GM19397 (cell line): Measurements from ENCODE around the gene MAP2K6.
"Not testable (repeated sequence)": the region's sequence is repeated elsewhere in the genome, so short reads cannot be mapped to it uniquely, and the experiment has no call there.

Source experiments
- ATAC-seq: cut with Tn5 transposase; IDR thresholded peaks from one replicate; pipeline ENCODE4 v1.9.1; 2021; ENCODE audit warnings: mild to moderate bottlenecking, moderate library complexity; ENCODE audit not compliant: unreplicated experiment

Gene MAP2K6

GRCh38 chr17:69454051-69454450, 39.6 kb downstream of the MAP2K6 start:
- no peak for ATAC-seq

- no peak for ATAC-seq
Measured at GRCh38 chr17:69455040-69455439, 40.5 kb downstream of the MAP2K6 start.

- no peak for ATAC-seq
Measured at GRCh38 chr17:69457603-69458002, 43.1 kb downstream of the MAP2K6 start.

- ATAC-seq, result no peak
Measured at GRCh38 chr17:69460963-69461922, 46.7 kb downstream of the MAP2K6 start.

GRCh38 chr17:69461951-69462369, 47.5 kb downstream of the MAP2K6 start:
- ATAC-seq, result no peak

GRCh38 chr17:69462882-69463281, 48.4 kb downstream of the MAP2K6 start:
- no peak for ATAC-seq

- no peak for ATAC-seq
Measured at GRCh38 chr17:69466451-69466850, 52.0 kb downstream of the MAP2K6 start.

GRCh38 chr17:69466905-69467667, 52.6 kb downstream of the MAP2K6 start:
- ATAC-seq, result no peak

GRCh38 chr17:69468207-69468606, 53.7 kb downstream of the MAP2K6 start:
- no peak for ATAC-seq

GRCh38 chr17:69470702-69471101, 56.2 kb downstream of the MAP2K6 start:
- no peak for ATAC-seq

- no peak for ATAC-seq
Measured at GRCh38 chr17:69471406-69471805, 56.9 kb downstream of the MAP2K6 start.

- ATAC-seq, result no peak
Measured at GRCh38 chr17:69473841-69474831, 59.6 kb downstream of the MAP2K6 start.

- ATAC-seq, result no peak
Measured at GRCh38 chr17:69477204-69477902, 62.9 kb downstream of the MAP2K6 start.

- ATAC-seq, result no peak
Measured at GRCh38 chr17:69477903-69478266, 63.4 kb downstream of the MAP2K6 start.

GRCh38 chr17:69478916-69479315, 64.4 kb downstream of the MAP2K6 start:
- no peak for ATAC-seq

GRCh38 chr17:69479756-69480155, 65.3 kb downstream of the MAP2K6 start:
- ATAC-seq, result not testable (repeated sequence)

- ATAC-seq, result no peak
Measured at GRCh38 chr17:69480245-69480644, 65.7 kb downstream of the MAP2K6 start.

- ATAC-seq, result no peak
Measured at GRCh38 chr17:69485251-69485661, 70.8 kb downstream of the MAP2K6 start.

- no peak for ATAC-seq
Measured at GRCh38 chr17:69485901-69486643, 71.6 kb downstream of the MAP2K6 start.
